HL-60 (cell line): ENCODE data around the gene TRAPPC3L.

Experiments used
- DNase-seq, 2 experiments: peaks; one replicate each; pipeline ENCODE4 v3.0.0-alpha.2; 2010 to 2020; ENCODE audit warnings: low read depth in 1 of 2, low spot score in 1 of 2
- H3K27ac ChIP-seq: fragments of 250-450 bp; sonication (Bioruptor Pico); replicated peaks from 2 replicates; pipeline ENCODE4 v1.5.1; 2020; ENCODE audit warnings: mild to moderate bottlenecking, moderate library complexity
- H3K27me3 ChIP-seq: fragments of 250-450 bp; sonication (Bioruptor Pico); 2 replicates; pipeline ENCODE4 v1.5.1; 2021; ENCODE audit warnings: mild to moderate bottlenecking, moderate library complexity; ENCODE audit not compliant: insufficient read depth, poor library complexity, severe bottlenecking
- H3K4me3 ChIP-seq: replicated peaks from 2 replicates; pipeline ENCODE4 v1.5.1; 2011; ENCODE audit warnings: mild to moderate bottlenecking, control low read depth, low read length; ENCODE audit not compliant: insufficient read depth
- GABPA ChIP-seq: IDR thresholded peaks from 2 replicates; pipeline ENCODE4 v1.6.1; 2012; ENCODE audit warnings: low read depth
- POLR2AphosphoS5 ChIP-seq: IDR thresholded peaks from 2 replicates; pipeline ENCODE4 v1.6.1; 2012; ENCODE audit warnings: low read depth
- SPI1 ChIP-seq: IDR thresholded peaks from 2 replicates; pipeline ENCODE4 v1.6.1; 2012; ENCODE audit warnings: low read depth, mild to moderate bottlenecking, borderline replicate concordance
- TF ChIP-seq, protein P1 (sequence below): IDR thresholded peaks from one replicate; pipeline ENCODE4 v1.5.1; 2011; ENCODE audit warnings: low read length, control low read depth, inconsistent platforms; ENCODE audit not compliant: insufficient read depth
- TF ChIP-seq, protein P2 (sequence below): IDR thresholded peaks from 2 replicates; pipeline ENCODE4 v1.6.1; 2012; ENCODE audit warnings: low read depth; ENCODE audit not compliant: insufficient replicate concordance

TRAPPC3L gene

DNA sequence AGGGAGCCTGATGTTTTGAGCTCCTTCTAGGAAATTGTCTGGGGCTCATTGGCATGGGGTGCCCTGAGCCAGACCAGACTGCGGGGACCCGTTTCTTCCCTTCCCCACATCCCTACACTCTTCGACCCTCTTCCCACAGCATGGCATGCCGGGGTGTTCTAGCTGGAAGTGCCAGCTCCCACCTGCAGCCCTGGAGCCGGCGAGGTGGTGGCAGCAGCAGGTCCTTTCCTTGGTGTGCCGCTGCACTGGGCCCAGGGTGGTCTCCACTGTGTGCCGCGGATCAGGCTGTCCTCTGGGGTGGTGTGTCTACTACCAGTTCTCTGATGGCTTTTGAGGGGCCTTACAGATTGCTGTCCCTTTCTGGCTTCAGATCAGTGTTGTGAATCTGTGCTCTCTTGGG is 18.3 kb upstream of the TRAPPC3L start:
- TF ChIP-seq, protein P1, sequence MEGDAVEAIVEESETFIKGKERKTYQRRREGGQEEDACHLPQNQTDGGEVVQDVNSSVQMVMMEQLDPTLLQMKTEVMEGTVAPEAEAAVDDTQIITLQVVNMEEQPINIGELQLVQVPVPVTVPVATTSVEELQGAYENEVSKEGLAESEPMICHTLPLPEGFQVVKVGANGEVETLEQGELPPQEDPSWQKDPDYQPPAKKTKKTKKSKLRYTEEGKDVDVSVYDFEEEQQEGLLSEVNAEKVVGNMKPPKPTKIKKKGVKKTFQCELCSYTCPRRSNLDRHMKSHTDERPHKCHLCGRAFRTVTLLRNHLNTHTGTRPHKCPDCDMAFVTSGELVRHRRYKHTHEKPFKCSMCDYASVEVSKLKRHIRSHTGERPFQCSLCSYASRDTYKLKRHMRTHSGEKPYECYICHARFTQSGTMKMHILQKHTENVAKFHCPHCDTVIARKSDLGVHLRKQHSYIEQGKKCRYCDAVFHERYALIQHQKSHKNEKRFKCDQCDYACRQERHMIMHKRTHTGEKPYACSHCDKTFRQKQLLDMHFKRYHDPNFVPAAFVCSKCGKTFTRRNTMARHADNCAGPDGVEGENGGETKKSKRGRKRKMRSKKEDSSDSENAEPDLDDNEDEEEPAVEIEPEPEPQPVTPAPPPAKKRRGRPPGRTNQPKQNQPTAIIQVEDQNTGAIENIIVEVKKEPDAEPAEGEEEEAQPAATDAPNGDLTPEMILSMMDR = no peak
- TF ChIP-seq SPI1 = no peak
- TF ChIP-seq GABPA = no peak
- TF ChIP-seq POLR2AphosphoS5 = no peak
- TF ChIP-seq, protein P2, sequence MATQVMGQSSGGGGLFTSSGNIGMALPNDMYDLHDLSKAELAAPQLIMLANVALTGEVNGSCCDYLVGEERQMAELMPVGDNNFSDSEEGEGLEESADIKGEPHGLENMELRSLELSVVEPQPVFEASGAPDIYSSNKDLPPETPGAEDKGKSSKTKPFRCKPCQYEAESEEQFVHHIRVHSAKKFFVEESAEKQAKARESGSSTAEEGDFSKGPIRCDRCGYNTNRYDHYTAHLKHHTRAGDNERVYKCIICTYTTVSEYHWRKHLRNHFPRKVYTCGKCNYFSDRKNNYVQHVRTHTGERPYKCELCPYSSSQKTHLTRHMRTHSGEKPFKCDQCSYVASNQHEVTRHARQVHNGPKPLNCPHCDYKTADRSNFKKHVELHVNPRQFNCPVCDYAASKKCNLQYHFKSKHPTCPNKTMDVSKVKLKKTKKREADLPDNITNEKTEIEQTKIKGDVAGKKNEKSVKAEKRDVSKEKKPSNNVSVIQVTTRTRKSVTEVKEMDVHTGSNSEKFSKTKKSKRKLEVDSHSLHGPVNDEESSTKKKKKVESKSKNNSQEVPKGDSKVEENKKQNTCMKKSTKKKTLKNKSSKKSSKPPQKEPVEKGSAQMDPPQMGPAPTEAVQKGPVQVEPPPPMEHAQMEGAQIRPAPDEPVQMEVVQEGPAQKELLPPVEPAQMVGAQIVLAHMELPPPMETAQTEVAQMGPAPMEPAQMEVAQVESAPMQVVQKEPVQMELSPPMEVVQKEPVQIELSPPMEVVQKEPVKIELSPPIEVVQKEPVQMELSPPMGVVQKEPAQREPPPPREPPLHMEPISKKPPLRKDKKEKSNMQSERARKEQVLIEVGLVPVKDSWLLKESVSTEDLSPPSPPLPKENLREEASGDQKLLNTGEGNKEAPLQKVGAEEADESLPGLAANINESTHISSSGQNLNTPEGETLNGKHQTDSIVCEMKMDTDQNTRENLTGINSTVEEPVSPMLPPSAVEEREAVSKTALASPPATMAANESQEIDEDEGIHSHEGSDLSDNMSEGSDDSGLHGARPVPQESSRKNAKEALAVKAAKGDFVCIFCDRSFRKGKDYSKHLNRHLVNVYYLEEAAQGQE = no peak
- no peak overlapping the region for H3K27ac ChIP-seq

DNA sequence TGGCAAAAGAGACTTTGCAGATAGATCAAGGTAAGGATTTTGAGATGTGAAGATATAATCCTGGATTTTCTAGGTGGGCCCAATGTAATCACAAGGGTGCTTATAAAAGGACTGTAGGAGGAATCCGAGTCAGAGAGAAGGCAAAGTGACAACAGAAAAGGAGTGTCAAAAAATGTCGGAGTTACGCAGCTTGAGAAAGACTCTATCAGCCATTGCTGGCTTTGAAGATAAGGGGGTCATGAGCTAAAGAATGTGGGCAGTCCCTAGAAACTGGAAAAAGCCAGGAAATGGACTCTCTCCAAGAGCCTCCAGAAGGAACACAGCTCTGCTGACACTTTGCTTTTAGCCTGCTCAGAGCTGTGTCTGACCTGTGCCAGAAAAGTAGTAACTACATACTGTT is 17.1 kb upstream of the TRAPPC3L start:
- no peak overlapping the region for H3K4me3 ChIP-seq
- TF ChIP-seq SPI1 (no peak), GABPA (no peak)
- TF ChIP-seq, protein P1 = no peak
- TF ChIP-seq, protein P2 = no peak
- H3K27ac ChIP-seq = no peak overlapping the region
- DNase-seq = no peak
- no peaks in the 10 kb centered on the region for H3K27me3 ChIP-seq

More for the DNA sequence above, 18.3 kb upstream of the TRAPPC3L start:
- DNase-seq = no peak
- H3K27me3 ChIP-seq = no peaks in the 10 kb centered on the region
- no peak overlapping the region for H3K4me3 ChIP-seq

DNA sequence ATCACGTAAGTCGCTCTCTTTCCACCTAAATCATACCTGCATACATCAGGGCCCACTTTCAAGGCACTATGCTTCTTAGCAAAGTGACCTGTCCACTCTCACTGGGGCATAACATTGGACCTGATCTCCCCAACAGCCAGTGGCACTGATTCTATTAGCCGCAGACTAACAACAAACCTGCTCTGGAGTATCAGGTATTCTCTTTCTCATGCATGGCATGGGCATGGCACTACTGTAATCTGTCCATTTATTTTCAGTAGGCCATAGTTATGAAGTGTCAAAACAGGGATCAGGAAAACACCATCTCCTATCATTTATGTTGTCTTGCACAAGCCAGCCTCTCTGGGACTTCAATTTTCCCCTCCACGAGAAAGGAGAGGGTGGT is 16.5 kb upstream of the TRAPPC3L start:
- H3K27ac ChIP-seq = no peak overlapping the region
- H3K27me3 ChIP-seq = no peaks in the 10 kb centered on the region
- no peak for DNase-seq
- H3K4me3 ChIP-seq = no peak overlapping the region
- TF ChIP-seq POLR2AphosphoS5 = no peak
- TF ChIP-seq, protein P2 = no peak
- no peak for TF ChIP-seq GABPA
- TF ChIP-seq SPI1 = no peak
- TF ChIP-seq, protein P1 = no peak
